Heart right ventricle (tissue), 16 donors: ENCODE measurements around the gene EDRF1. TPM values are rescaled to one million over a fixed set of nuclear protein-coding genes. Genes with fewer than 3 reads are reported as not detected.

Source experiments
- ATAC-seq, 8 donors: fragments of 200-7000 bp; cut with Tn5 transposase; one replicate each; pipeline ENCODE4 v1.9.1; 2020; ENCODE audit warnings: mild to moderate bottlenecking in 8 of 8, moderate library complexity in 8 of 8, moderate number of reproducible peaks in 1 of 8
- DNase-seq, 2 donors: peaks; one replicate each; pipeline ENCODE4 v3.0.0-alpha.2; 2020
- H3K27ac ChIP-seq, 10 donors: fragments of 200-600 bp; sonication (generic) in 2 of 10; one replicate each; pipeline versions ENCODE4 v1.5.0 to v1.8.0; 2020 to 2022; ENCODE audit warnings: mild to moderate bottlenecking in 3 of 10
- H3K27me3 ChIP-seq, 7 donors: fragments of 200-600 bp; one replicate each; pipeline ENCODE4 v1.8.0; 2021 to 2022; ENCODE audit warnings: mild to moderate bottlenecking in 2 of 7
- H3K36me3 ChIP-seq, 9 donors: fragments of 200-600 bp; sonication (generic) in 1 of 9; one replicate each; pipeline versions ENCODE4 v1.5.0 to v1.8.0; 2020 to 2022; ENCODE audit warnings: mild to moderate bottlenecking in 2 of 9
- H3K4me1 ChIP-seq, 9 donors: fragments of 200-600 bp; sonication (generic) in 1 of 9; one replicate each; pipeline versions ENCODE4 v1.5.0 to v1.8.0; 2020 to 2022; ENCODE audit warnings: mild to moderate bottlenecking in 4 of 9
- H3K4me3 ChIP-seq, 10 donors: fragments of 200-600 bp; sonication (generic) in 2 of 10; one replicate each; pipeline versions ENCODE4 v1.5.0 to v1.8.0; 2020 to 2022; ENCODE audit warnings: mild to moderate bottlenecking in 7 of 10, moderate library complexity in 2 of 10
- H3K9me3 ChIP-seq, 11 donors: fragments of 200-600 bp in 10 of 11; sonication (generic) in 2 of 11; one replicate each; pipeline versions ENCODE4 v1.5.0 to v1.8.0; 2013 to 2022; ENCODE audit warnings: mild to moderate bottlenecking in 2 of 11, control low read depth in 1 of 11, moderate library complexity in 1 of 11
- WGBS, 2 donors: extraction: QIAGEN DNeasy Blood & Tissue Kit; methylation state at CpG; one replicate each; pipeline ENCODE4 v1.1.7; 2013; ENCODE audit warnings: inconsistent platforms in 1 of 2; 5-methylcytosine and 5-hydroxymethylcytosine counted together
- intact Hi-C, 10 donors: fragments of 100-400 bp; cut with DNase I; formaldehyde crosslinking; loops; one replicate each; pipeline versions ENCODE4 v1.11.1 to v1.14.2; 2022
- polyA plus RNA-seq, 2 donors: library from polyadenylated mRNA; stranded (reverse); fragments of 200-250 nt; gene quantifications; one replicate each; pipeline ENCODE4 v1.2.3, GENCODE V29; 2013
- total RNA-seq, 10 donors: library from RNA; stranded (reverse); fragmentation: NEBNext Ultra II Directional in 3 of 10; extraction: Animal tissue kit (Norgen Biotek cat#: 25700) in 3 of 10; gene quantifications; one replicate each; pipeline versions ENCODE4 v1.2.1 to v1.2.4, GENCODE V29; 2021 to 2023
- TF ChIP-seq, protein P1 (sequence below), 9 donors: fragments of 200-600 bp; sonication (generic) in 2 of 9; IDR thresholded peaks; one replicate each; pipeline versions ENCODE4 v1.5.0 to v1.8.0; 2021 to 2022; ENCODE audit warnings: antibody characterized with exemption in 9 of 9, mild to moderate bottlenecking in 5 of 9, moderate library complexity in 1 of 9
- donor health status: Arrhythmogenic right ventricular cardiomyopathy.
- donor health status: ischemic (EF 13 %, LVEDD 7.1; RV severe dilation, severe dysfunction).
- donor health status: healthy with polysubstance abuse.
- donor health status: DM: no; HTN: yes; CAD: no.
- donor health status: DM: no; HTN: no; CAD: no.
- donor health status: ischemic (EF 25% LVEDD 6.9; RV normal size, moderate dysfunction).
- donor health status: ischemic (EF 25% LVEDD 5.7; RV mildly dilated, moderate dysfunction).
- donor health status: healthy.
- donor health status: DM: yes; HTN: yes; CAD: no.
- donor health status: Ischemic cardiomyopathy.
- donor health status: ischemic (EF 35%, LVEDD 5.7; RV mildly dilated, moderate dysfunction).
- donor health status: nonischemic (EF 11% LVEDD 7.7; RV severe dilation, severe dysfunction).
- donor health status: DM: yes; HTN: yes; CAD: no.
- donor health status: PGD.
- donor health status: ischemic (EF 29% LVEDD 5.4; RV normal size, mild dysfunction).
- donor health status: nonischemic (EF 23%, LVEDD 6.1; RV moderate dilation, normal function).

EDRF1 gene
- total and polyA plus RNA-seq, 12 donors, result 7.6 to 19.2 (median 10.2) TPM

DNA sequence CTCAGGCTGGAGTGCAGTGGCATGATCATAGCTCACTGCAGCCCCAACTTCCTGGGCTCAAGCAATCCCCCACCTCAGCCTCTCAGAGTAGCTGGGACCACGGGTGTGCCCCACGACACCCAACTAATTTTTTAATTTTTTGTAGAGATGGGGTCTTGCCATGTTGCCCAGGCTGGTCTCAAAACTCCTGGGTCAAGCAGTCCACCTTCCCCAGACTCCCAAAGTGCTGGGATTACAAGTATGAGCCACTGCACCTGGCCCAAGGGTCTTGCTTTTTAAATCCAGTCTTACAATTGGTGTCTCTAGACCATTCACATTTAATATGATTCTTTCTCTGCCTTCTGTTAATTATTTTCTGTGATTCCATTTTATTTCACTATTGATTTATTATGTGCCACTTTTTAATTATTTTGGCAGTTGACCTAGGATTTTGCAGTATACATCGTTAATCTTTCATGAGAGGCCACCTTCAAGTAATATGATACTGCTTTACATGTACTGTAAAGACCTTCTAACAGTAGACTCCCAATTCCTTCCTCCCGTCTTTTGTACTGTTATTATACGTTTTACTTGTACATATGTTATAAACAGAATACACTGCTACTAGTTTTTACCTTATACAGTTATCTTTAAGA lies 37.5 kb downstream of the EDRF1 start:
- H3K27ac ChIP-seq, result no peak overlapping the region
- ATAC-seq (no peak), DNase-seq (no peak)
- TF ChIP-seq, protein P1, sequence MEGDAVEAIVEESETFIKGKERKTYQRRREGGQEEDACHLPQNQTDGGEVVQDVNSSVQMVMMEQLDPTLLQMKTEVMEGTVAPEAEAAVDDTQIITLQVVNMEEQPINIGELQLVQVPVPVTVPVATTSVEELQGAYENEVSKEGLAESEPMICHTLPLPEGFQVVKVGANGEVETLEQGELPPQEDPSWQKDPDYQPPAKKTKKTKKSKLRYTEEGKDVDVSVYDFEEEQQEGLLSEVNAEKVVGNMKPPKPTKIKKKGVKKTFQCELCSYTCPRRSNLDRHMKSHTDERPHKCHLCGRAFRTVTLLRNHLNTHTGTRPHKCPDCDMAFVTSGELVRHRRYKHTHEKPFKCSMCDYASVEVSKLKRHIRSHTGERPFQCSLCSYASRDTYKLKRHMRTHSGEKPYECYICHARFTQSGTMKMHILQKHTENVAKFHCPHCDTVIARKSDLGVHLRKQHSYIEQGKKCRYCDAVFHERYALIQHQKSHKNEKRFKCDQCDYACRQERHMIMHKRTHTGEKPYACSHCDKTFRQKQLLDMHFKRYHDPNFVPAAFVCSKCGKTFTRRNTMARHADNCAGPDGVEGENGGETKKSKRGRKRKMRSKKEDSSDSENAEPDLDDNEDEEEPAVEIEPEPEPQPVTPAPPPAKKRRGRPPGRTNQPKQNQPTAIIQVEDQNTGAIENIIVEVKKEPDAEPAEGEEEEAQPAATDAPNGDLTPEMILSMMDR (IDR thresholded peaks at IDR 0.05), result no peak
- WGBS, 2 donors, result 94% methylated on average over 5 of the region's 5 CpGs
- no peaks in the 10 kb centered on the region for H3K27me3 ChIP-seq
- H3K36me3 ChIP-seq, result peaks cover 0 to 100% (median 35%) of the 10 kb centered on the region in 9 donors
- intact Hi-C loops, result no loop called here
- H3K4me3 ChIP-seq, result no peak overlapping the region
- H3K4me1 ChIP-seq, result no peaks in the 10 kb centered on the region
- H3K9me3 ChIP-seq, result no peaks in the 10 kb centered on the region

DNA sequence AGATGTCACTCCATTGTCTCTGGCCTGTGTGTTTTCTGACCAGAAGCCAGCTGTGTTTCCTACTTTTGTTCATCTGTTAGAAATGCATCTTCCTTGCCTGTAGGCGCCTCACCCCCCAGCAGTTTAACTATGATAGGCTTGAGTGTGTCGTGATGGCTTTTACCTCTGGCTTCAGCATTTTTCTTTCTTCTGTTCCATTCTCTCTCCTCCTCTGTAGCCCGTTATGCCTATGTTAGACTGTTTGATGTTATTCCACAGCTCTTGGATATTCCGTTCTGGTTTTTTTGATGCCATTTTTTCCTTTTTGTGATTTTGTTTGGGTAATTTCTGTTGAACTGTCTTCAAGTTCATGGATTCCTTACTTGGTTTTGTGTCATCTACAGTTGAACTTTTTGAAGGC lies 38.2 kb downstream of the EDRF1 start:
- WGBS, 2 donors, result 86 to 90% methylated on average over 4 of the region's 4 CpGs

DNA sequence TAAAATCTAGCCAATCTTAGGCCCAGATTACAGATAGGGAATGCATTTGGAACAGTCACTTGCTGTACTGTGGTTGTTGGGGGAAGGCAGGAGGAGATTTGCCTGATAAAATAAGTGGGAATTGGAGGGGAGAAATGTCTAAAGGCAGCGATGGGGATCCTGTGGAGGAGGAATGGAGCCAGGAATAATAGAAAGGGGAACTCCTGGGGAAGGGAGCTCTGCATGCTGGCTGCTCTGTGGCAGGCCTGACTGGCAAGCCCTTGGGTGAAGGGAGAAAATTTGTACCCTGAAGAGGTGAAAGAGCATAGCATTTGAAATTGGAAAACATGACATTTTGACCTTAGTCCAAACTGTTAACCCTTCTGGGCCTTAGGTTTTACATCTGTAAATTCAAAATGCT lies 42.5 kb downstream of the EDRF1 start:
- Histone ChIP-seq H3K9me3 (no peaks in the 10 kb centered on the region), H3K27me3 (no peaks in the 10 kb centered on the region), H3K36me3 (peaks cover 0 to 99% (median 42%) of the 10 kb centered on the region in 9 donors), H3K4me1 (peaks cover 0 to 5% (median 0%) of the 10 kb centered on the region in 9 donors), H3K27ac (no peak overlapping the region), H3K4me3 (no peak overlapping the region)
- no peak for DNase-seq
- no peak for ATAC-seq
- TF ChIP-seq, protein P1 (IDR thresholded peaks at IDR 0.05), result no peak
- WGBS, 2 donors, result 42 to 56% methylated on average over 1 of the region's 1 CpG
- intact Hi-C loops, result no loop called here

More for the DNA sequence above, 38.2 kb downstream of the EDRF1 start:
- DNase-seq (no peak), ATAC-seq (no peak)
- peaks cover 0 to 100% (median 31%) of the 10 kb centered on the region in 9 donors for H3K36me3 ChIP-seq
- no peak overlapping the region for H3K27ac ChIP-seq
- H3K9me3 ChIP-seq, result no peaks in the 10 kb centered on the region
- no peak overlapping the region for H3K4me3 ChIP-seq
- intact Hi-C loops, result no loop called here
- H3K4me1 ChIP-seq, result no peaks in the 10 kb centered on the region
- no peaks in the 10 kb centered on the region for H3K27me3 ChIP-seq
- TF ChIP-seq, protein P1 (IDR thresholded peaks at IDR 0.05), result no peak

DNA sequence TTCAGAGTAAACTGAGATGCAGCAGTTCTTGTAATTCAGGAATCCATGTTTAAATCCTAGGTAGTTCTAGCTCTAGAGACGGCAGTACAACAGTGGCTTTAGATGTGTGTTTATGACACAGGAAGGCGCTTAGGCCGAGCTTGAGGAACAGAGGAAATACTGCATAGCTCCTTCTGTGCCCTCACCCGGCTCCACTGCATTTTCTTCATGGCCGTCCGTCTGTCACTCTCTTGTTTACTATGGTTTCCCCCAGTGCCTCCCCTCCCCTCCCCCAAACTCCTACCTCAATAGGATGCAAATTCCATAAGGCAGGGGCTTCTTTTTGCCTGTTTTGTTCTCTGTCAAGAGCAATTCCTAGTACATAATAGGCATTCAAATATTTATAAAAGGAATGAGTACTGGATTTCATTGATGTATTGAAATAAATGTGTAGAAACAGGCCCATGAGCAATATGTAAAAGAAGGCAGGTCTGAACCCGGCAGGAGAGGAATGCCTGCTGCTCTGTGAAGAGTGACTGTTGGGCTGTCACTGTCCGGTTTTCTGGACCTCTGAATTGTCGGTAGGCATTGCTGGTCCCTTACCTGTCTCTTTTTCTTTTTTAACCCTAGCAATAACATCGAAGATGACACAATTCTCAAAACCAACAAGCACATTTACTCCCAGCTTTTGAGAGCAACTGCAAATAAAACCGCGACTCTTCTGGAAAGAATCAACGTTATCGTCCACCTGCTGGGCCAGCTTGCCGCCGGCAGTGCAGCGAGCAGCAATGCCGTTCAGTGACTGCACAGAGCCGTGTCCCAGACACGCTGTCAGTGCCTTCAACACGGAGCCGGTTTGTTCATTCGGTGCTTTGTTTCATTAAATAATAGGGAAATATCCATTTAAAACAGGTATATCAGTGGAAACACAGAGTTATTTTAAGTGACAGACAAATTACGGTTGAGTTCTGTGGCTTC lies 43.5 kb downstream of the EDRF1 start:
- Histone ChIP-seq H3K27me3 (no peaks in the 10 kb centered on the region), H3K4me1 (peaks cover 0 to 14% (median 4%) of the 10 kb centered on the region in 9 donors), H3K9me3 (no peaks in the 10 kb centered on the region), H3K36me3 (peaks cover 0 to 97% (median 42%) of the 10 kb centered on the region in 9 donors), H3K4me3 (no peak overlapping the region), H3K27ac (no peak overlapping the region)
- ATAC-seq (no peak), DNase-seq (no peak)
- TF ChIP-seq, protein P1 (IDR thresholded peaks at IDR 0.05), result no peak
- intact Hi-C loops, result no loop called here
- WGBS, 2 donors, result 88 to 92% methylated on average over 24 of the region's 24 CpGs
